Tibial artery (tissue), 4 donors: ENCODE data around the gene AURKAIP1.

Experiments used
- DNase-seq, 2 donors: peaks; one replicate each; pipeline ENCODE4 v3.0.0-alpha.2; 2019
- H3K27ac ChIP-seq, 2 donors: fragments of 200-600 bp; sonication (generic) in 1 of 2; 1 replicate in 1 of 2; 2 replicates in 1 of 2; pipeline ENCODE4 v1.5.1; 2018 to 2019; ENCODE audit warnings: mild to moderate bottlenecking in 1 of 2
- H3K27me3 ChIP-seq, 2 donors: fragments of 200-600 bp; sonication (generic) in 1 of 2; one replicate each; pipeline versions ENCODE4 v1.5.1 to v1.6.0; 2016 to 2019
- H3K36me3 ChIP-seq, 3 donors: fragments of 200-600 bp; sonication (generic) in 2 of 3; one replicate each; pipeline ENCODE4 v1.5.1; 2016 to 2019; ENCODE audit warnings: mild to moderate bottlenecking in 2 of 3
- H3K4me1 ChIP-seq, 4 donors: fragments of 200-600 bp; sonication (generic) in 2 of 4; 1 replicate in 3 of 4; 2 replicates in 1 of 4; pipeline ENCODE4 v1.5.1; 2016 to 2019
- H3K4me3 ChIP-seq, 2 donors: fragments of 200-600 bp; sonication (generic) in 1 of 2; 1 replicate in 1 of 2; 2 replicates in 1 of 2; pipeline ENCODE4 v1.5.1; 2018 to 2019; ENCODE audit warnings: mild to moderate bottlenecking in 2 of 2
- H3K9me3 ChIP-seq, 3 donors: fragments of 200-600 bp; sonication (generic) in 1 of 3; one replicate each; pipeline ENCODE4 v1.5.1; 2016 to 2019
- CTCF ChIP-seq, 2 experiments: fragments of 200-600 bp in 1 of 2; fragments of 450-650 bp in 1 of 2; IDR thresholded peaks; one replicate each; pipeline ENCODE4 v1.5.1; 2017 to 2019; ENCODE audit warnings: antibody characterized with exemption in 2 of 2, mild to moderate bottlenecking in 1 of 2, moderate library complexity in 1 of 2
- intact Hi-C: fragments of 100-400 bp; cut with DNase I; formaldehyde crosslinking; loops from one replicate; pipeline ENCODE4 v1.15.0; 2023; ENCODE audit warnings: low total_unique reads

Gene AURKAIP1

GRCh38 chr1:1326075-1326605, 48.9 kb downstream of the AURKAIP1 start:
- TF ChIP-seq CTCF (IDR thresholded peaks at IDR 0.05): no peak
- peaks cover 0 to 56% (median 39%) of the 10 kb centered on the region in 4 donors for H3K4me1 ChIP-seq
- no peak for DNase-seq
- peak overlapping the region in 1 of 2 donors; percentile 90 for H3K4me3 ChIP-seq
- no peaks in the 10 kb centered on the region for H3K9me3 ChIP-seq
- H3K27ac ChIP-seq: no peak overlapping the region
- H3K27me3 ChIP-seq: no peaks in the 10 kb centered on the region
- peaks cover 13 to 35% (median 20%) of the 10 kb centered on the region in 3 donors for H3K36me3 ChIP-seq
- intact Hi-C loops: no loop called here

GRCh38 chr1:1325288-1326074, 49.5 kb downstream of the AURKAIP1 start:
- no peak for DNase-seq

GRCh38 chr1:1324524-1325287, 50.3 kb downstream of the AURKAIP1 start, which contains the start of the genes CPTP and INTS11:
Gene CPTP, plus strand, starts transcription at chr1:1324802. Its CDS starts 2,109 bp downstream, at chr1:1326911.
Gene INTS11, minus strand, starts transcription at chr1:1324660. Its CDS starts 52 bp downstream, at chr1:1324608.
- intact Hi-C loops: no loop called here
- Histone ChIP-seq H3K36me3 (peaks cover 13 to 49% (median 30%) of the 10 kb centered on the region in 3 donors), H3K9me3 (no peaks in the 10 kb centered on the region), H3K4me1 (peaks cover 0 to 59% (median 46%) of the 10 kb centered on the region in 4 donors), H3K27me3 (no peaks in the 10 kb centered on the region), H3K27ac (peak within 1 kb of the TSS; percentile 82 to 94), H3K4me3 (peak within 1 kb of the TSS; percentile 90 to 99)
- no peak for TF ChIP-seq CTCF (IDR thresholded peaks at IDR 0.05)
- DNase-seq: peak; percentile 87 to 97

More at GRCh38 chr1:1325288-1326074, 49.5 kb downstream of the AURKAIP1 start:
- Histone ChIP-seq H3K4me1 (peaks cover 0 to 57% (median 46%) of the 10 kb centered on the region in 4 donors), H3K4me3 (peak overlapping the region; percentile 90 to 99), H3K27ac (peak overlapping the region; percentile 82 to 94), H3K27me3 (no peaks in the 10 kb centered on the region), H3K36me3 (peaks cover 13 to 42% (median 22%) of the 10 kb centered on the region in 3 donors), H3K9me3 (no peaks in the 10 kb centered on the region)
- intact Hi-C loops: no loop called here
- TF ChIP-seq CTCF (IDR thresholded peaks at IDR 0.05): no peak

GRCh38 chr1:1324084-1324523, 50.9 kb downstream of the AURKAIP1 start:
- H3K9me3 ChIP-seq: no peaks in the 10 kb centered on the region
- peaks cover 0 to 59% (median 49%) of the 10 kb centered on the region in 4 donors for H3K4me1 ChIP-seq
- intact Hi-C loops: no loop called here
- TF ChIP-seq CTCF (IDR thresholded peaks at IDR 0.05): no peak
- no peak for DNase-seq
- peaks cover 19 to 56% (median 36%) of the 10 kb centered on the region in 3 donors for H3K36me3 ChIP-seq
- H3K27me3 ChIP-seq: no peaks in the 10 kb centered on the region
- peak overlapping the region; percentile 82 to 94 for H3K27ac ChIP-seq
- H3K4me3 ChIP-seq: peak overlapping the region; percentile 90 to 99
